ENCODE data around the gene IDUA. TPM values are rescaled to one million over a fixed set of nuclear protein-coding genes. Genes with fewer than 3 reads are reported as not detected.

IDUA gene
- total RNA-seq, 1 experiment from 2014 or later: 35.0 TPM

DNA sequence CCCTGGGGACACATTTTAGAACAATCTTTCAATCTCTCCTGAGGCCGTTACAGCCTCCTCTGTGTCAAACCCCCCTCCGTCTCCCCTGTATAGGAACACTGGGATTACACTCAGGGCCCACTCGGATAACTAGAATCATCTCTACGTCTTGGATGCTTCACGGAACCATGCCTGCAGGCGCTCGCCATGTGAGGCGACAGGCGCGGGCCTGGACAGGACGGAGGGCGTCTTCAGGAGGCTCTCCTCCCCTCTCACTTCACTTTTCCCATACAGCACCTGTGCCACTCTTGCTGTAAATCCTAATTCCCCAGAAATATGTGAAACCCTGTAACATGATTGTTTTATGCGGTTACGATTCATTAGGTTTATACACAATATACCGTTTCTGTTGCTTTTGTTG, 4.0 kb upstream of the IDUA start:
- H3K9me3 Mint-ChIP-seq (ENCODE audit: unreplicated experiment): no peaks in the 10 kb centered on the region

DNA sequence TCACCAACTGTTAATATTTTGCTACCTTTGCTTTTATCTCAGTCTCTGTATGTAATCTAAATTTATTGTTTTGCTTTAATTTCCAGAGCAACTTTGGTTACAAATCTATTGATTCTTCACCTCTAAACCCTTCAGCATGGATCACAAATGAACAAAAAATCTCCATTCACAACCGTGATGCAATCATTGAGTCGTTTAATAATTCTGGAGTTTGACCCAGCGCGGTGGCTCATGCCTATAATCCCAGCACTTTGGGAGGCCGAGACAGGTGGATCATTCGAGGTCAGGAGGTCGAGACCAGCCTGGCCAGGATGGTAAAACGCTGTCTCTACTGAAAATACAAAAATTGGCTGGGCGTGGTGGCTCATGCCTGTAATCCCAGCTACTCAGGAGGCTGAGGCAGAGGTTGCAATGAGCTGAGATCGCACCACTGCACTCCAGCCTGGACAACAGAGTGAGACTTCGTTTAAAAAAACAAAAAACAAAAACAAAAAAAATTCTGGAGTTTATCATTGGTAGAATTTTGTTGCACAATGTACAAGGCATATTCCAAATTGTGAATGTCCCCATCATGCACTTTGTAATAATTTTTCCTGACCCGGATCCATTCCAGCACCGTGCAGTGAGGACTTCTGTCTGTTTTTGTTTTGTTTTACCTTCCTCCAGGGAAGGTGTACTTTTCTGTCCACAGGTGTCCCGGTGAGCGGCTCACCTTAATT, 2.3 kb upstream of the IDUA start:
- peak overlapping the region; percentile 14 for H3K4me3 Mint-ChIP-seq (ENCODE audit: unreplicated experiment)
- ChIA-PET CTCF (no interaction called here), POLR2A (interaction anchor here (1.0 kb wide), 1 partner anchor 26 kb away, joined by 4 read pairs; no protein-coding TSS in a partner anchor)
- no peak overlapping the region for H3K27ac Mint-ChIP-seq (ENCODE audit: low read depth, unreplicated experiment)
- no peaks in the 10 kb centered on the region for H3K36me3 Mint-ChIP-seq (ENCODE audit: insufficient read depth, unreplicated experiment)
- DNase-seq (ENCODE audit: unreplicated experiment): no peak
- H3K9me3 Mint-ChIP-seq (ENCODE audit: unreplicated experiment): no peaks in the 10 kb centered on the region
- no TSS peak for BruUV-seq (replicated peaks)
- no peaks in the 10 kb centered on the region for H3K4me1 Mint-ChIP-seq (ENCODE audit: insufficient read depth, unreplicated experiment)
- intact Hi-C loops (cut with micrococcal nuclease): no loop called here
- no peaks in the 10 kb centered on the region for H3K27me3 Mint-ChIP-seq (ENCODE audit: insufficient read depth, unreplicated experiment)
- TF ChIP-seq, protein P1, sequence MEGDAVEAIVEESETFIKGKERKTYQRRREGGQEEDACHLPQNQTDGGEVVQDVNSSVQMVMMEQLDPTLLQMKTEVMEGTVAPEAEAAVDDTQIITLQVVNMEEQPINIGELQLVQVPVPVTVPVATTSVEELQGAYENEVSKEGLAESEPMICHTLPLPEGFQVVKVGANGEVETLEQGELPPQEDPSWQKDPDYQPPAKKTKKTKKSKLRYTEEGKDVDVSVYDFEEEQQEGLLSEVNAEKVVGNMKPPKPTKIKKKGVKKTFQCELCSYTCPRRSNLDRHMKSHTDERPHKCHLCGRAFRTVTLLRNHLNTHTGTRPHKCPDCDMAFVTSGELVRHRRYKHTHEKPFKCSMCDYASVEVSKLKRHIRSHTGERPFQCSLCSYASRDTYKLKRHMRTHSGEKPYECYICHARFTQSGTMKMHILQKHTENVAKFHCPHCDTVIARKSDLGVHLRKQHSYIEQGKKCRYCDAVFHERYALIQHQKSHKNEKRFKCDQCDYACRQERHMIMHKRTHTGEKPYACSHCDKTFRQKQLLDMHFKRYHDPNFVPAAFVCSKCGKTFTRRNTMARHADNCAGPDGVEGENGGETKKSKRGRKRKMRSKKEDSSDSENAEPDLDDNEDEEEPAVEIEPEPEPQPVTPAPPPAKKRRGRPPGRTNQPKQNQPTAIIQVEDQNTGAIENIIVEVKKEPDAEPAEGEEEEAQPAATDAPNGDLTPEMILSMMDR (IDR thresholded peaks at IDR 0.05; ENCODE audit: unreplicated experiment): no peak

More for the DNA sequence above, 4.0 kb upstream of the IDUA start:
- ChIA-PET POLR2A (no interaction called here), CTCF (no interaction called here)
- Mint-ChIP-seq H3K27ac (ENCODE audit: low read depth, unreplicated experiment) (no peak overlapping the region), H3K4me3 (ENCODE audit: unreplicated experiment) (no peak overlapping the region), H3K36me3 (ENCODE audit: insufficient read depth, unreplicated experiment) (no peaks in the 10 kb centered on the region), H3K4me1 (ENCODE audit: insufficient read depth, unreplicated experiment) (no peaks in the 10 kb centered on the region), H3K27me3 (ENCODE audit: insufficient read depth, unreplicated experiment) (no peaks in the 10 kb centered on the region)
- no peak for DNase-seq (ENCODE audit: unreplicated experiment)
- no TSS peak for BruUV-seq (replicated peaks)
- TF ChIP-seq, protein P1 (IDR thresholded peaks at IDR 0.05; ENCODE audit: unreplicated experiment): no peak
- intact Hi-C loops (cut with micrococcal nuclease): no loop called here

DNA sequence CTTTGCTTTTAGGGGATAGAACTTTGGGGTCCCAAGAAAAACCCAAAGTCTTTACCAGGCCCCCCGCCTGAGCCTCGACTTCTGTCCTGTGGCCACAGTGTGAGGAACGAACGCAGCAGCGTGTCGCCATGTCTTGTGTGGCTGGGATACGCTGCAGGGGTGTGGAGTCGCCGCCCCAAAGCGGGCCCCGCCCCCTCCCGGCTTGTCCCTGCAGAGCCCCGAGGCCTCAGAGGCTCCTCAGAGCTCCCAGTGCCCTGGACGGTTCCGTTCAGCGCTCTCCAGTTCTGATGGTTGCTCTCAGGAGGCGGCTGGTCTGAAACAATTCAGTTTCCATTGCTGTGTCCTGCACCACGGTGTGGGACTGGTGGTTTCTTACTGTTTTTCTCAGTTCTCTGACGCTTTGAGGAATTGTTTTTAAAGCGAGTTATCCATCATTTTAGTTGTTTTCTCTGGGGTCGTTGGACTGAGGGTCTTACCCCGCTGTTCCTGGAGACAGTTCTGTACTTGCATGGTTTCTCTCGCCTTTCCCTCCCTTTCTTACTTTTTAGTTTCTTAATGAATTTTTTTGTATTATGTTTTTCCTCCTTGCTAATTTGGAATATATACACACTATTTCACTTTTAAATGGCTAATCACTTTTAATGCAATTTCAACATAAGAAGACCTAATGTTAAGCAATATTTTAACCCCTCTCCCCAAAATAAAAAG, 1.6 kb upstream of the IDUA start:
- no TSS peak for BruUV-seq (replicated peaks)
- H3K9me3 Mint-ChIP-seq (ENCODE audit: unreplicated experiment): no peaks in the 10 kb centered on the region
- TF ChIP-seq, protein P1 (IDR thresholded peaks at IDR 0.05; ENCODE audit: unreplicated experiment): no peak
- H3K27ac Mint-ChIP-seq (ENCODE audit: low read depth, unreplicated experiment): no peak overlapping the region
- no peaks in the 10 kb centered on the region for H3K27me3 Mint-ChIP-seq (ENCODE audit: insufficient read depth, unreplicated experiment)
- ChIA-PET POLR2A (interaction anchor here (1.0 kb wide), 1 partner anchor 25 kb away, joined by 4 read pairs; no protein-coding TSS in a partner anchor), CTCF (no interaction called here)
- peak overlapping the region; percentile 14 for H3K4me3 Mint-ChIP-seq (ENCODE audit: unreplicated experiment)
- no peaks in the 10 kb centered on the region for H3K4me1 Mint-ChIP-seq (ENCODE audit: insufficient read depth, unreplicated experiment)
- DNase-seq (ENCODE audit: unreplicated experiment): peak; percentile 38
- intact Hi-C loops (cut with micrococcal nuclease): no loop called here
- H3K36me3 Mint-ChIP-seq (ENCODE audit: insufficient read depth, unreplicated experiment): no peaks in the 10 kb centered on the region

DNA sequence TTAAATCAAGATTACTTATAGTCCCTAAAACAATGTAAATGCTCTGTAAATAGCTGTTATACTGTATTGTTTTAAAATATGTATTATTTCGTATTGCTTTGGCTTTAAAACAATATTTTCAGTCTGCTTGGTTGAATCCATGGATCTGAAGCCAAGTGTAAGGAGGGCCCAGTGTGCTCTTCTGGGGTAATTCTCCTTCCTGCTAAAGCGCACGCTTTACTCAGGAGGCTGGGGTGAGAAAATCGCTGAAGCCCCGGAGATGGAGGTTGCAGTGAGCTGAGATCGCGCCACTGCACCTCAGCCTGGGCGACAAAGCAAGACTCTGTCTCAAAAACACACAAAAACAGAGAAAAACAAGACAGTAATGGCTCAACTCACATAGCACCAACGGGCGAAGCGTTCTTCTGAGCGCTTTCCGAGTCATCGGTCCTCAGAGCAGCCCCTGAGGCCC, 391 bp upstream of the IDUA start:
- no TSS peak for BruUV-seq (replicated peaks)
- Mint-ChIP-seq H3K27me3 (ENCODE audit: insufficient read depth, unreplicated experiment) (no peaks in the 10 kb centered on the region), H3K4me1 (ENCODE audit: insufficient read depth, unreplicated experiment) (no peaks in the 10 kb centered on the region), H3K27ac (ENCODE audit: low read depth, unreplicated experiment) (no peak overlapping the region), H3K4me3 (ENCODE audit: unreplicated experiment) (peak overlapping the region; percentile 84), H3K36me3 (ENCODE audit: insufficient read depth, unreplicated experiment) (no peaks in the 10 kb centered on the region), H3K9me3 (ENCODE audit: unreplicated experiment) (no peaks in the 10 kb centered on the region)
- ChIA-PET CTCF (interaction anchor here (1.2 to 1.4 kb wide), 2 partner anchors 56 to 244 kb away, joined by 3 to 5 read pairs; no protein-coding TSS in a partner anchor), POLR2A (interaction anchor here (1.0 to 3.0 kb wide), 5 partner anchors 8 to 376 kb away, joined by 3 to 14 read pairs (median 6); partner anchors contain the start of genes GAK and TMEM175)
- TF ChIP-seq, protein P1 (IDR thresholded peaks at IDR 0.05; ENCODE audit: unreplicated experiment): no peak
- intact Hi-C loops (cut with micrococcal nuclease): loop anchor here (2.0 kb wide), 1 partner anchor 244 kb away; no protein-coding TSS in a partner anchor
- no peak for DNase-seq (ENCODE audit: unreplicated experiment)

Measured in MCF 10A (cell line).